Mucosa of stomach (tissue), 1 donor: ENCODE data around the gene DYDC1.

Experiments
- H3K27me3 ChIP-seq: one replicate; pipeline ENCODE4 v1.7.0; 2013; ENCODE audit warnings: mild to moderate bottlenecking, low read length; ENCODE audit not compliant: control insufficient read depth, insufficient read depth
- H3K36me3 ChIP-seq: one replicate; pipeline ENCODE4 v1.7.0; 2013; ENCODE audit warnings: low read length; ENCODE audit not compliant: control insufficient read depth, insufficient read depth
- H3K4me1 ChIP-seq: one replicate; pipeline ENCODE4 v1.7.0; 2013; ENCODE audit warnings: mild to moderate bottlenecking, low read length; ENCODE audit not compliant: control insufficient read depth, insufficient read depth
- H3K4me3 ChIP-seq: one replicate; pipeline ENCODE4 v1.7.0; 2013; ENCODE audit warnings: low read length
- H3K9ac ChIP-seq: one replicate; pipeline ENCODE4 v1.7.0; 2013; ENCODE audit warnings: mild to moderate bottlenecking, low read length, moderate library complexity
- H3K9me3 ChIP-seq: one replicate; pipeline ENCODE4 v1.7.0; 2013; ENCODE audit warnings: mild to moderate bottlenecking, low read length, moderate library complexity; ENCODE audit not compliant: control insufficient read depth
- donor health status: Pancreatic carcinoma.

The DYDC1 gene

GRCh38 chr10:80356563-80356988 is at the start of gene DYDC1, which contains the start of gene DYDC2:
TSS of gene DYDC1 (minus strand) at chr10:80356755. CDS start at chr10:80352601, 4,154 bp downstream.
TSS of gene DYDC2 (plus strand) at chr10:80356781. CDS start at chr10:80362444, 5,663 bp downstream.
- Histone ChIP-seq H3K4me3 (no peak within 1 kb of the TSS), H3K9me3 (no peaks in the 10 kb centered on the region), H3K4me1 (peaks cover 13% of the 10 kb centered on the region), H3K36me3 (no peaks in the 10 kb centered on the region), H3K27me3 (peaks cover 12% of the 10 kb centered on the region), H3K9ac (no peak within 1 kb of the TSS)

DNA sequence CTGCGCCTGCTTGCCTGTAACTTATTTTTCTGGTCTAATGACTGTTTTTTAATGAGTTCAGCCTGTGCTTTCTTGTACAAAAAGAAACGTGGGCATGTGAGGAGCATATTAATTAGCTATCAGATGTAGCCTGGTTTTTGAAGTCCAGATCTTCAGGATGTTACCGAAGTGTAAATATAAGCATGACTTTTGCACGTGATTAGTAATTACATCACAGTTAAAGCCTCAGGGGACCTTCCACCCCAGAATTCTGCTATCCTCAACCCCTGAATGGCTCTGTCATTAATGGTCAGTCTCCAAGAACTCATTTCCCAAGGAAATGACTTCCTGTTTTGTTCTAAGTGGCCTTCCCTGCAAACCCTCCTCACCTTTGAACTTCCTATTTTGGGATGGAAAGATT is 49.6 kb upstream of the DYDC1 start:
- no peak overlapping the region for H3K4me3 ChIP-seq
- no peaks in the 10 kb centered on the region for H3K9me3 ChIP-seq
- no peak overlapping the region for H3K9ac ChIP-seq
- peaks cover 12% of the 10 kb centered on the region for H3K4me1 ChIP-seq
- no peaks in the 10 kb centered on the region for H3K27me3 ChIP-seq
- H3K36me3 ChIP-seq = no peaks in the 10 kb centered on the region

DNA sequence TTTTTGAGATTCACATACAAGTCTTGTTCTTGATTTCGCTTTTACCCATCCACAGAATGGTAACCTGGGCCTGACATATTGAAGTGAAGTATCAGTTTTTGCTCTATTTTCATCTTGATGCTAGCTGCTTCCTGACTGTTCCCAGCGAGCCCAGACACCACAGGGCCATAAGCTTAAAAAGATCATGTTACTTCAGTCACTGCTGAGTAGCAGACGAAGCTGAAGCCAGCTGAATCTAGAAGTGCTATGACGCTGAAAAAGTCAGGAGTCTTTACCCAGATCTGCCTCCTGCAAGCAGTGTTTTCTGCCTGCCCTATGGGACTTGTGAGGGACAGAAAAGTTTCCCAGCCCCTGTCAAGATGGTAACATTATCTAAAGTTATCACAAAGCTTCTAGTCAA is 49.1 kb upstream of the DYDC1 start:
- H3K36me3 ChIP-seq = no peaks in the 10 kb centered on the region
- H3K4me3 ChIP-seq = no peak overlapping the region
- no peaks in the 10 kb centered on the region for H3K27me3 ChIP-seq
- no peaks in the 10 kb centered on the region for H3K9me3 ChIP-seq
- H3K9ac ChIP-seq = no peak overlapping the region
- H3K4me1 ChIP-seq = peaks cover 6% of the 10 kb centered on the region

GRCh38 chr10:80405035-80405434 is 48.5 kb upstream of the DYDC1 start:
- H3K36me3 ChIP-seq = no peaks in the 10 kb centered on the region
- H3K27me3 ChIP-seq = no peaks in the 10 kb centered on the region
- no peaks in the 10 kb centered on the region for H3K9me3 ChIP-seq
- no peaks in the 10 kb centered on the region for H3K4me1 ChIP-seq
- no peak overlapping the region for H3K4me3 ChIP-seq
- H3K9ac ChIP-seq = no peak overlapping the region

- Histone ChIP-seq H3K4me1 (no peaks in the 10 kb centered on the region), H3K27me3 (no peaks in the 10 kb centered on the region), H3K9me3 (no peaks in the 10 kb centered on the region), H3K9ac (no peak overlapping the region), H3K36me3 (no peaks in the 10 kb centered on the region), H3K4me3 (no peak overlapping the region)
Observed at GRCh38 chr10:80400136-80400804, 43.7 kb upstream of the DYDC1 start.

- Histone ChIP-seq H3K27me3 (no peaks in the 10 kb centered on the region), H3K36me3 (no peaks in the 10 kb centered on the region), H3K9me3 (no peaks in the 10 kb centered on the region), H3K4me3 (no peak overlapping the region), H3K9ac (no peak overlapping the region), H3K4me1 (no peaks in the 10 kb centered on the region)
Observed at GRCh38 chr10:80397014-80397413, 40.5 kb upstream of the DYDC1 start.

DNA sequence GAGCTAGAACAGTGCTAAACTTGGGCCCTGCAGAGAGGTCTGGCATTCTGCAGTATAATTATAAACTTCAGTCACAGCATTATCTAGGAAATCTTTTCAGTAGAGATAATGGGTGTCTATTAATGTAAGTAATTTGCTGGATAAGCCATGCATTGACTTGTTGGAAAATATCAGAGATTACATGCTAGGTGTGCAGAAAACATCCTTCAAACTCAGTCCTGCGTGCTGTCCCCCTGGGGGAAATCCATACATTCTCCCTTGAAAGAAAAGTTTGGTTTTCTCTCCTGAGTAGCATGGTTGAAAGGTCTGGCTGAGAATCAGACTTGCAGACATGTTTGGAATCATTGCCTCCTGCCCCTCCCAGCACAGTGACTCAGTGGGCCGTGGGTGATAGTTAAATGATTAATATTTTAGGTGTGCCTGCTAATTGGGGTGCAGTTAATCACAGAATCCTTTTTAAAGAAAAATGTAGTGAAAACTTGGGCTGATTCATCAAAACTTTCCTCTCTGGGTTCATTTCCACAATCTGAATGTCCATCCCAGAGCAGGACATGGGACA is 37.9 kb upstream of the DYDC1 start:
- H3K4me1 ChIP-seq = no peaks in the 10 kb centered on the region
- no peak overlapping the region for H3K9ac ChIP-seq
- no peaks in the 10 kb centered on the region for H3K27me3 ChIP-seq
- H3K4me3 ChIP-seq = no peak overlapping the region
- H3K9me3 ChIP-seq = no peaks in the 10 kb centered on the region
- no peaks in the 10 kb centered on the region for H3K36me3 ChIP-seq

DNA sequence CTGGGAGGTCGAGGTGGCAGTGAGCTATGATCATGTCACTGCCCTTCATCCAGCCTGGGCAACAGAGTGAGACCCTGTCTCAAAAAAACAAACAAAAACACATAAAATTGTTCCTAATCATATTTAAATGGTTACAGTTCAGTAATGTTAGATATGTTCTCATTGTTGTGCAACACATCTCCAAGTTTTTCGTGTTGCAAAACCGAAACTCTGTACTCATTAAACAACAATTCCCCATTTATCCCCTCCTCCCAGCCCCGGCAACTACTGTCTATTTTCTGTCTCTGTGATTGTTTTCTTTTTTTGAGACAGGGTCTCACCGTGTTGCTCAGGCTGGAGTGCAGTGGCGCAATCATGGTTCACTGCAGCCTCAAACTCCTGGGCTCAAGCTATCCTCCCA is 35.7 kb upstream of the DYDC1 start:
- Histone ChIP-seq H3K36me3 (no peaks in the 10 kb centered on the region), H3K9ac (no peak overlapping the region), H3K9me3 (no peaks in the 10 kb centered on the region), H3K4me1 (no peaks in the 10 kb centered on the region), H3K27me3 (no peaks in the 10 kb centered on the region), H3K4me3 (no peak overlapping the region)

GRCh38 chr10:80390740-80391139 is 34.2 kb upstream of the DYDC1 start:
- H3K4me3 ChIP-seq = no peak overlapping the region
- H3K9ac ChIP-seq = no peak overlapping the region
- H3K27me3 ChIP-seq = no peaks in the 10 kb centered on the region
- H3K36me3 ChIP-seq = no peaks in the 10 kb centered on the region
- no peaks in the 10 kb centered on the region for H3K4me1 ChIP-seq
- H3K9me3 ChIP-seq = no peaks in the 10 kb centered on the region

- H3K36me3 ChIP-seq = no peaks in the 10 kb centered on the region
- no peaks in the 10 kb centered on the region for H3K9me3 ChIP-seq
- no peaks in the 10 kb centered on the region for H3K27me3 ChIP-seq
- H3K4me3 ChIP-seq = no peak overlapping the region
- no peak overlapping the region for H3K9ac ChIP-seq
- H3K4me1 ChIP-seq = no peaks in the 10 kb centered on the region
Observed at GRCh38 chr10:80382989-80383388, 26.4 kb upstream of the DYDC1 start.

GRCh38 chr10:80380185-80380584 is 23.6 kb upstream of the DYDC1 start:
- no peaks in the 10 kb centered on the region for H3K4me1 ChIP-seq
- H3K36me3 ChIP-seq = no peaks in the 10 kb centered on the region
- H3K9ac ChIP-seq = no peak overlapping the region
- no peak overlapping the region for H3K4me3 ChIP-seq
- H3K27me3 ChIP-seq = no peaks in the 10 kb centered on the region
- no peaks in the 10 kb centered on the region for H3K9me3 ChIP-seq

GRCh38 chr10:80379701-80380100 is 23.1 kb upstream of the DYDC1 start:
- Histone ChIP-seq H3K4me3 (no peak overlapping the region), H3K4me1 (no peaks in the 10 kb centered on the region), H3K27me3 (no peaks in the 10 kb centered on the region), H3K9me3 (no peaks in the 10 kb centered on the region), H3K36me3 (no peaks in the 10 kb centered on the region), H3K9ac (no peak overlapping the region)
